WTC11 (cell line): ENCODE measurements around the gene CHEK2. TPM values are rescaled to one million over a fixed set of nuclear protein-coding genes. Genes with fewer than 3 reads are reported as not detected.

Experiments
- AFF4 ChIP-seq: sonication (generic); formaldehyde crosslinking; IDR thresholded peaks from 2 replicates; pipeline ENCODE4 v1.8.1; 2023; ENCODE audit warnings: mild to moderate bottlenecking, missing genetic modification reagents, borderline replicate concordance
- CDX4 ChIP-seq: fragments of 250-450 bp; sonication (Bioruptor Pico); IDR thresholded peaks from 2 replicates; pipeline ENCODE4 v1.9.0; 2021; ENCODE audit warnings: moderate library complexity, mild to moderate bottlenecking, inconsistent platforms, borderline replicate concordance
- CREB1 ChIP-seq: sonication (generic); formaldehyde crosslinking; IDR thresholded peaks from 2 replicates; pipeline ENCODE4 v1.8.0; 2023; ENCODE audit warnings: mild to moderate bottlenecking, missing genetic modification reagents
- EMX1 ChIP-seq: fragments of 250-450 bp; sonication (Bioruptor Pico); IDR thresholded peaks from 2 replicates; pipeline ENCODE4 v1.8.0; 2021; ENCODE audit warnings: mild to moderate bottlenecking
- ERG ChIP-seq: fragments of 250-450 bp; sonication (Bioruptor Pico); IDR thresholded peaks from 2 replicates; pipeline ENCODE4 v1.8.0; 2021; ENCODE audit warnings: mild to moderate bottlenecking
- ETV6 ChIP-seq: sonication (generic); formaldehyde crosslinking; IDR thresholded peaks from 2 replicates; pipeline ENCODE4 v1.8.1; 2022; ENCODE audit warnings: mild to moderate bottlenecking, missing genetic modification reagents
- JAZF1 ChIP-seq: fragments of 250-450 bp; sonication (Bioruptor Pico); IDR thresholded peaks from 2 replicates; pipeline ENCODE4 v1.9.0; 2021; ENCODE audit warnings: moderate library complexity, mild to moderate bottlenecking, inconsistent platforms
- KAT7 ChIP-seq: sonication (generic); formaldehyde crosslinking; IDR thresholded peaks from 2 replicates; pipeline ENCODE4 v1.8.1; 2023; ENCODE audit warnings: missing genetic modification reagents, mild to moderate bottlenecking, borderline replicate concordance
- MLX ChIP-seq: sonication (generic); formaldehyde crosslinking; IDR thresholded peaks from 2 replicates; pipeline ENCODE4 v1.8.1; 2023; ENCODE audit warnings: mild to moderate bottlenecking, missing genetic modification reagents, moderate library complexity
- PREB ChIP-seq: sonication (generic); formaldehyde crosslinking; IDR thresholded peaks from 2 replicates; pipeline ENCODE4 v1.8.1; 2022; ENCODE audit warnings: mild to moderate bottlenecking, missing genetic modification reagents, moderate library complexity, borderline replicate concordance
- RORB ChIP-seq: fragments of 250-450 bp; sonication (Bioruptor Pico); IDR thresholded peaks from 2 replicates; pipeline ENCODE4 v1.9.0; 2021; ENCODE audit warnings: mild to moderate bottlenecking
- SOX15 ChIP-seq: fragments of 250-450 bp; sonication (Bioruptor Pico); IDR thresholded peaks from 2 replicates; pipeline ENCODE4 v1.9.0; 2021; ENCODE audit warnings: mild to moderate bottlenecking
- STAT6 ChIP-seq: sonication (generic); formaldehyde crosslinking; conservative IDR thresholded peaks from 2 replicates; pipeline ENCODE4 v1.8.1; 2023; ENCODE audit warnings: mild to moderate bottlenecking, low read depth, missing genetic modification reagents, moderate library complexity
- TCF7 ChIP-seq: sonication (generic); formaldehyde crosslinking; IDR thresholded peaks from 2 replicates; pipeline ENCODE4 v1.8.0; 2022; ENCODE audit warnings: mild to moderate bottlenecking, low read depth, missing genetic modification reagents, moderate library complexity
- TEAD4 ChIP-seq: sonication (generic); formaldehyde crosslinking; IDR thresholded peaks from 2 replicates; pipeline ENCODE4 v1.8.0; 2022; ENCODE audit warnings: mild to moderate bottlenecking, missing genetic modification reagents
- ZBTB21 ChIP-seq: sonication (generic); formaldehyde crosslinking; IDR thresholded peaks from 2 replicates; pipeline ENCODE4 v1.8.1; 2023; ENCODE audit warnings: mild to moderate bottlenecking, missing genetic modification reagents, borderline replicate concordance
- ZNF317 ChIP-seq: sonication (generic); formaldehyde crosslinking; IDR thresholded peaks from 2 replicates; pipeline ENCODE4 v1.8.1; 2023; ENCODE audit warnings: low read depth, mild to moderate bottlenecking, moderate library complexity, missing genetic modification reagents, borderline replicate concordance
- ZNF396 ChIP-seq: fragments of 250-450 bp; sonication (Bioruptor Pico); IDR thresholded peaks from 2 replicates; pipeline ENCODE4 v1.8.0; 2021; ENCODE audit warnings: mild to moderate bottlenecking, moderate library complexity, borderline replicate concordance
- total RNA-seq: library from RNA; stranded (reverse); gene quantifications from 3 replicates; pipeline ENCODE4 v1.2.3, GENCODE V29; 2021
- TF ChIP-seq, protein P1 (sequence below): sonication (generic); formaldehyde crosslinking; IDR thresholded peaks from 2 replicates; pipeline ENCODE4 v1.8.1; 2023; ENCODE audit warnings: mild to moderate bottlenecking, missing genetic modification reagents
- TF ChIP-seq, protein P2 (sequence below): sonication (generic); formaldehyde crosslinking; IDR thresholded peaks from 2 replicates; pipeline ENCODE4 v1.8.0; 2023; ENCODE audit warnings: mild to moderate bottlenecking, missing genetic modification reagents
- TF ChIP-seq, protein P3 (sequence below): fragments of 250-450 bp; sonication (Bioruptor Pico); IDR thresholded peaks from 2 replicates; pipeline ENCODE4 v2.1.2; 2022; ENCODE audit warnings: mild to moderate bottlenecking, moderate library complexity

The CHEK2 gene
- total RNA-seq, 1 experiment from 2014 or later = 124 TPM

DNA sequence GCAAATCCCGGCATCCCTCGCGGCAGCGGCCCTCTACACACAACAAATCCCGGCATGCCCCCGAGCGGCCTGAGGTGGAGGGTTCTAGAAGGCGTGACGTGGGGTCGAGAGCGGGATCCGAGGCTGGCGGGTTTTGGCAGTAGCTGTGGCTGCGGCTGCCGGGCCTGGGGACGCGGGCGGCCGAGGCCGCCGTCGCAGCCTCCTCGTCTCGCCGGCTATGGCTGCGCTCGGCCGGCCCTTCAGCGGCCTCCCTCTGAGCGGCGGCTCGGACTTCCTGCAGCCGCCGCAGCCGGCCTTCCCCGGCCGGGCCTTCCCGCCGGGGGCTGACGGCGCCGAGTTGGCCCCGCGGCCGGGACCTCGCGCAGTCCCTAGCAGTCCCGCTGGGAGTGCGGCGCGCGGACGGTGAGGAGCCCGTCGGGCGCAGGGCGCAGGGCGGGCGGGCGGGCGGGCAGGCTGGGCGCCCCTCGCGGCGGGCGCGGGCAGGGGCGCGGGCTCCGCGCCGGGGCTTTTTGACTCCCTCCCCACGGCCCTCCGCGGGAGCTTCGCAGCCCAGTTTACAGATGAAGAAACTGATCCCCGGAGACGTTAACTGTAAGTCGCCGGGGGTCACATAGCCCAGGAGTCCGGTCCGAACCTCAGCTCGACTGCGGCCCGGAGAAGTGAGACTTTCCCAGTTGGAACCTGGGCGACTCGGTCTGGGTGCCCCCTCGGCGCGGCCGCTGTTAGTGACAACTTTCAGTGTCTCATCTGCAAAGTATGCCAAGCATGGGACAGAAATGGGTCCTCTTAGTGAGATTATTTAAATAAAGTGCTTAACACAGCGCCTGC lies 31.2 kb upstream of the CHEK2 start, which contains the start of gene CCDC117 (continued):
- TF ChIP-seq, protein P1, sequence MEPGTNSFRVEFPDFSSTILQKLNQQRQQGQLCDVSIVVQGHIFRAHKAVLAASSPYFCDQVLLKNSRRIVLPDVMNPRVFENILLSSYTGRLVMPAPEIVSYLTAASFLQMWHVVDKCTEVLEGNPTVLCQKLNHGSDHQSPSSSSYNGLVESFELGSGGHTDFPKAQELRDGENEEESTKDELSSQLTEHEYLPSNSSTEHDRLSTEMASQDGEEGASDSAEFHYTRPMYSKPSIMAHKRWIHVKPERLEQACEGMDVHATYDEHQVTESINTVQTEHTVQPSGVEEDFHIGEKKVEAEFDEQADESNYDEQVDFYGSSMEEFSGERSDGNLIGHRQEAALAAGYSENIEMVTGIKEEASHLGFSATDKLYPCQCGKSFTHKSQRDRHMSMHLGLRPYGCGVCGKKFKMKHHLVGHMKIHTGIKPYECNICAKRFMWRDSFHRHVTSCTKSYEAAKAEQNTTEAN (CRISPR knock-in tag) = 0 out of 2 replicates have a peak, but pooled peaks have one; percentile 25
- TF ChIP-seq, protein P2, sequence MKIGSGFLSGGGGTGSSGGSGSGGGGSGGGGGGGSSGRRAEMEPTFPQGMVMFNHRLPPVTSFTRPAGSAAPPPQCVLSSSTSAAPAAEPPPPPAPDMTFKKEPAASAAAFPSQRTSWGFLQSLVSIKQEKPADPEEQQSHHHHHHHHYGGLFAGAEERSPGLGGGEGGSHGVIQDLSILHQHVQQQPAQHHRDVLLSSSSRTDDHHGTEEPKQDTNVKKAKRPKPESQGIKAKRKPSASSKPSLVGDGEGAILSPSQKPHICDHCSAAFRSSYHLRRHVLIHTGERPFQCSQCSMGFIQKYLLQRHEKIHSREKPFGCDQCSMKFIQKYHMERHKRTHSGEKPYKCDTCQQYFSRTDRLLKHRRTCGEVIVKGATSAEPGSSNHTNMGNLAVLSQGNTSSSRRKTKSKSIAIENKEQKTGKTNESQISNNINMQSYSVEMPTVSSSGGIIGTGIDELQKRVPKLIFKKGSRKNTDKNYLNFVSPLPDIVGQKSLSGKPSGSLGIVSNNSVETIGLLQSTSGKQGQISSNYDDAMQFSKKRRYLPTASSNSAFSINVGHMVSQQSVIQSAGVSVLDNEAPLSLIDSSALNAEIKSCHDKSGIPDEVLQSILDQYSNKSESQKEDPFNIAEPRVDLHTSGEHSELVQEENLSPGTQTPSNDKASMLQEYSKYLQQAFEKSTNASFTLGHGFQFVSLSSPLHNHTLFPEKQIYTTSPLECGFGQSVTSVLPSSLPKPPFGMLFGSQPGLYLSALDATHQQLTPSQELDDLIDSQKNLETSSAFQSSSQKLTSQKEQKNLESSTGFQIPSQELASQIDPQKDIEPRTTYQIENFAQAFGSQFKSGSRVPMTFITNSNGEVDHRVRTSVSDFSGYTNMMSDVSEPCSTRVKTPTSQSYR (CRISPR knock-in tag) = no peak
- no peak for TF ChIP-seq ZNF317
- no peak for TF ChIP-seq STAT6 (CRISPR knock-in tag)
- no peak for TF ChIP-seq ERG
- TF ChIP-seq ZBTB21 (CRISPR knock-in tag) = no peak
- no peak for TF ChIP-seq ZNF396 (CRISPR knock-in tag)
- TF ChIP-seq, protein P3, sequence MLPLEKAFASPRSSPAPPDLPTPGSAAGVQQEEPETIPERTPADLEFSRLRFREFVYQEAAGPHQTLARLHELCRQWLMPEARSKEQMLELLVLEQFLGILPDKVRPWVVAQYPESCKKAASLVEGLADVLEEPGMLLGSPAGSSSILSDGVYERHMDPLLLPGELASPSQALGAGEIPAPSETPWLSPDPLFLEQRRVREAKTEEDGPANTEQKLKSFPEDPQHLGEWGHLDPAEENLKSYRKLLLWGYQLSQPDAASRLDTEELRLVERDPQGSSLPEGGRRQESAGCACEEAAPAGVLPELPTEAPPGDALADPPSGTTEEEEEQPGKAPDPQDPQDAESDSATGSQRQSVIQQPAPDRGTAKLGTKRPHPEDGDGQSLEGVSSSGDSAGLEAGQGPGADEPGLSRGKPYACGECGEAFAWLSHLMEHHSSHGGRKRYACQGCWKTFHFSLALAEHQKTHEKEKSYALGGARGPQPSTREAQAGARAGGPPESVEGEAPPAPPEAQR (CRISPR knock-in tag) = no peak
- peak; percentile 91 for TF ChIP-seq ETV6 (CRISPR knock-in tag)
- TF ChIP-seq SOX15 = no peak
- TF ChIP-seq TCF7 = no peak
- no peak for TF ChIP-seq JAZF1 (CRISPR knock-in tag)
- no peak for TF ChIP-seq AFF4 (CRISPR knock-in tag)
- TF ChIP-seq RORB (CRISPR knock-in tag) = no peak
- no peak for TF ChIP-seq MLX (CRISPR knock-in tag)
- no peak for TF ChIP-seq CREB1
- peak; percentile 73; the same call in 1 of the 2 replicates for TF ChIP-seq KAT7
- no peak for TF ChIP-seq EMX1 (CRISPR knock-in tag)
- TF ChIP-seq TEAD4 (CRISPR knock-in tag) = no peak
- no peak for TF ChIP-seq CDX4 (CRISPR knock-in tag)
- TF ChIP-seq PREB = 0 out of 2 replicates have a peak, but pooled peaks have one; percentile 39
